A549 (cell line): ENCODE results near the gene LRRC7.

ENCODE experiments used
- CHD2 ChIP-seq: fragments of 150-350 bp; IDR thresholded peaks from 2 replicates; pipeline ENCODE4 v1.6.1; 2014; ENCODE audit warnings: low read length; ENCODE audit not compliant: partially characterized antibody
- CHD4 ChIP-seq: fragments of 200-600 bp; sonication (generic); IDR thresholded peaks from 2 replicates; pipeline ENCODE4 v1.6.1; 2016; ENCODE audit warnings: antibody characterized with exemption, mild to moderate bottlenecking, borderline replicate concordance
- CTCF ChIP-seq: fragments of >200 bp; sonication (Bioruptor Twin); formaldehyde crosslinking; IDR thresholded peaks from 3 replicates; pipeline ENCODE4 v1.5.1; 2016
- JUN ChIP-seq, 2 experiments: fragments of >200 bp; sonication (Bioruptor Twin); formaldehyde crosslinking; IDR thresholded peaks; 2 replicates in 1 of 2; 3 replicates in 1 of 2; pipeline ENCODE4 v1.6.1; 2016 to 2017
- MYC ChIP-seq: IDR thresholded peaks from 2 replicates; pipeline ENCODE4 v1.6.1; 2012; ENCODE audit warnings: mild to moderate bottlenecking, inconsistent platforms, low read length, improper control_type of control experiment, borderline replicate concordance
- NPAS2 ChIP-seq: fragments of 250-450 bp; sonication (Bioruptor Pico); IDR thresholded peaks from 2 replicates; pipeline ENCODE4 v1.8.0; 2022; ENCODE audit warnings: mild to moderate bottlenecking, moderate library complexity, borderline replicate concordance
- POLR2A ChIP-seq: IDR thresholded peaks from 2 replicates; pipeline ENCODE4 v1.6.1; 2012; ENCODE audit warnings: mild to moderate bottlenecking, low read length
- RNF2 ChIP-seq: fragments of 200-600 bp; sonication (generic); IDR thresholded peaks from 2 replicates; pipeline ENCODE4 v1.6.1; 2016; ENCODE audit warnings: low read depth, mild to moderate bottlenecking, antibody characterized with exemption, moderate library complexity, borderline replicate concordance
- TF ChIP-seq, protein P1 (sequence below): fragments of >200 bp; sonication (Bioruptor Twin); formaldehyde crosslinking; IDR thresholded peaks from 3 replicates; pipeline ENCODE4 v1.6.1; 2016
- TF ChIP-seq, protein P2 (sequence below): fragments of 200-600 bp; sonication (generic); IDR thresholded peaks from 2 replicates; pipeline ENCODE4 v1.6.1; 2016; ENCODE audit warnings: antibody characterized with exemption, mild to moderate bottlenecking, moderate library complexity

DNA sequence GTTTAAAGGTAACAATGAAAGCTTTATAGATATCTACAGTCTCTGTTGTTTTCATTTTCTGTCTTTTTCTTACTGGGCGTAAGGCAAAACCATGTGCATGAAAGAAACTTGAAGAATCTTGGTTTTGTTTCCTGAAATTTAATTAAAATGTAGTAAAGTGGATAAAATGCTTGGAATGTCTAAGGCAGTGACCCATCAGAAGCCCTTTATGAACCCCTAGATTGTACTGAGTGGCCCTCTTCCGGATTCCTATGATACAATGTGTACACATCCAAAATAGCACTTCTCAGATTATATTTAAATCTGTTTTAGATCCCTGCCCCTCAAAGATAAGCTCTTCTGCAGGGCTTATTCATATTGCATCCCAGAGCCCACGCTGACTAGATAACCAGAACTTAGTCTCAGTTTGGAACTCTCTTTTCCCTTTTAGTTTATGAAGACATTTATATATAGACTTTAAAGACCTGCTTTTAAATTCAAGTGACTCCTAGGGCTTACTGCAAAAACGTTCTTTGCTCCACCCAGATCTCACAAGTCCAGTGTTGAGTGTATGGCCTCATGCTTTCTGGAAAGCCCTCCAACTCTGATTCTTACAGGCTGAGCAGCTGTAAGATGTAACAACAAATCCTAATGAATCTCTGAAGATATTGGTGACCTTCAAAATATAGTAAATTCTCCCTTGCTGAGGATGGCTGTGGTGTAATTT, 142.9 kb downstream of the LRRC7 start:
- TF ChIP-seq CTCF (no peak), RNF2 (no peak), NPAS2 (no peak), CHD4 (no peak), POLR2A (no peak), MYC (no peak), CHD2 (no peak), JUN (IDR thresholded peaks at IDR 0.05) (no peak)
- TF ChIP-seq, protein P1, sequence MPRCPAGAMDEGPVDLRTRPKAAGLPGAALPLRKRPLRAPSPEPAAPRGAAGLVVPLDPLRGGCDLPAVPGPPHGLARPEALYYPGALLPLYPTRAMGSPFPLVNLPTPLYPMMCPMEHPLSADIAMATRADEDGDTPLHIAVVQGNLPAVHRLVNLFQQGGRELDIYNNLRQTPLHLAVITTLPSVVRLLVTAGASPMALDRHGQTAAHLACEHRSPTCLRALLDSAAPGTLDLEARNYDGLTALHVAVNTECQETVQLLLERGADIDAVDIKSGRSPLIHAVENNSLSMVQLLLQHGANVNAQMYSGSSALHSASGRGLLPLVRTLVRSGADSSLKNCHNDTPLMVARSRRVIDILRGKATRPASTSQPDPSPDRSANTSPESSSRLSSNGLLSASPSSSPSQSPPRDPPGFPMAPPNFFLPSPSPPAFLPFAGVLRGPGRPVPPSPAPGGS, result no peak
- TF ChIP-seq, protein P2, sequence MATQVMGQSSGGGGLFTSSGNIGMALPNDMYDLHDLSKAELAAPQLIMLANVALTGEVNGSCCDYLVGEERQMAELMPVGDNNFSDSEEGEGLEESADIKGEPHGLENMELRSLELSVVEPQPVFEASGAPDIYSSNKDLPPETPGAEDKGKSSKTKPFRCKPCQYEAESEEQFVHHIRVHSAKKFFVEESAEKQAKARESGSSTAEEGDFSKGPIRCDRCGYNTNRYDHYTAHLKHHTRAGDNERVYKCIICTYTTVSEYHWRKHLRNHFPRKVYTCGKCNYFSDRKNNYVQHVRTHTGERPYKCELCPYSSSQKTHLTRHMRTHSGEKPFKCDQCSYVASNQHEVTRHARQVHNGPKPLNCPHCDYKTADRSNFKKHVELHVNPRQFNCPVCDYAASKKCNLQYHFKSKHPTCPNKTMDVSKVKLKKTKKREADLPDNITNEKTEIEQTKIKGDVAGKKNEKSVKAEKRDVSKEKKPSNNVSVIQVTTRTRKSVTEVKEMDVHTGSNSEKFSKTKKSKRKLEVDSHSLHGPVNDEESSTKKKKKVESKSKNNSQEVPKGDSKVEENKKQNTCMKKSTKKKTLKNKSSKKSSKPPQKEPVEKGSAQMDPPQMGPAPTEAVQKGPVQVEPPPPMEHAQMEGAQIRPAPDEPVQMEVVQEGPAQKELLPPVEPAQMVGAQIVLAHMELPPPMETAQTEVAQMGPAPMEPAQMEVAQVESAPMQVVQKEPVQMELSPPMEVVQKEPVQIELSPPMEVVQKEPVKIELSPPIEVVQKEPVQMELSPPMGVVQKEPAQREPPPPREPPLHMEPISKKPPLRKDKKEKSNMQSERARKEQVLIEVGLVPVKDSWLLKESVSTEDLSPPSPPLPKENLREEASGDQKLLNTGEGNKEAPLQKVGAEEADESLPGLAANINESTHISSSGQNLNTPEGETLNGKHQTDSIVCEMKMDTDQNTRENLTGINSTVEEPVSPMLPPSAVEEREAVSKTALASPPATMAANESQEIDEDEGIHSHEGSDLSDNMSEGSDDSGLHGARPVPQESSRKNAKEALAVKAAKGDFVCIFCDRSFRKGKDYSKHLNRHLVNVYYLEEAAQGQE, result no peak
